H1 (cell line): ENCODE data around the gene SERPINB1. TPM values are rescaled to one million over a fixed set of nuclear protein-coding genes. Genes with fewer than 3 reads are reported as not detected.
A peak's percentile ranks its signal among the peaks of the same experiment; 100 is the strongest.

Source experiments
- CTCF ChIA-PET: fragments of 300-600 bp; sonication (Branson Sonifier 250); formaldehyde crosslinking; loops from one replicate; lab custom pipeline; 2021; ENCODE audit not compliant: partially characterized antibody; lab: Charles Lee
- POLR2A ChIA-PET: fragments of 300-600 bp; sonication (Branson Sonifier 250); formaldehyde crosslinking; loops from one replicate; lab custom pipeline; 2021; ENCODE audit warnings: inconsistent platforms; ENCODE audit not compliant: partially characterized antibody; lab: Charles Lee
- DNase-seq, 2 experiments: peaks; one replicate each; pipeline versions ENCODE4 v3.0.0 to v3.0.0-alpha.2; 2010 to 2022; ENCODE audit warnings: low spot score in 2 of 2, low read depth in 1 of 2, mixed read lengths in 1 of 2
- FAIRE-seq: peaks from 2 replicates; lab custom pipeline; 2011; peaks lifted over from hg19 to GRCh38; lab: Jason Lieb, UNC
- H2AFZ ChIP-seq: 2 replicates; pipeline ENCODE4 v1.8.1; 2012; ENCODE audit warnings: low read length, inconsistent platforms
- H2AK5ac ChIP-seq: 2 replicates; pipeline ENCODE4 v1.6.1; 2013; ENCODE audit warnings: low read depth, low read length
- H2BK120ac ChIP-seq: replicated peaks from 2 replicates; pipeline ENCODE3; 2013; ENCODE audit warnings: low read depth, low read length, inconsistent platforms
- H2BK12ac ChIP-seq: 2 replicates; pipeline ENCODE4 v1.6.1; 2013; ENCODE audit warnings: low read depth, low read length
- H2BK15ac ChIP-seq: 2 replicates; pipeline ENCODE4 v1.6.1; 2013; ENCODE audit warnings: low read length
- H2BK20ac ChIP-seq: 2 replicates; pipeline ENCODE4 v1.6.1; 2013; ENCODE audit warnings: low read length
- H2BK5ac ChIP-seq: 2 replicates; pipeline ENCODE4 v1.6.1; 2013; ENCODE audit warnings: low read depth, low read length
- H3K14ac ChIP-seq: 2 replicates; pipeline ENCODE4 v1.6.1; 2013; ENCODE audit warnings: inconsistent platforms; ENCODE audit not compliant: insufficient read length
- H3K18ac ChIP-seq: 2 replicates; pipeline ENCODE4 v1.6.1; 2013; ENCODE audit warnings: low read length; ENCODE audit errors: extremely low read depth
- H3K23ac ChIP-seq: 2 replicates; pipeline ENCODE4 v1.6.1; 2013; ENCODE audit warnings: inconsistent platforms; ENCODE audit not compliant: insufficient read length
- H3K23me2 ChIP-seq: 2 replicates; pipeline ENCODE4 v1.6.1; 2013; ENCODE audit warnings: low read depth, low read length
- H3K27ac ChIP-seq: 2 replicates; pipeline ENCODE4 v1.6.1; 2011; ENCODE audit warnings: low read depth, low read length, inconsistent platforms
- H3K27me3 ChIP-seq, 4 experiments: replicated peaks in 1 of 4; 1 replicate in 1 of 4; 2 replicates in 3 of 4; pipeline versions ENCODE4 v1.6.1 to v1.8.1; 2011 to 2013; ENCODE audit warnings: low read length in 3 of 4, mild to moderate bottlenecking in 3 of 4, inconsistent platforms in 2 of 4, mixed read lengths in 2 of 4, moderate library complexity in 1 of 4; ENCODE audit not compliant: control insufficient read depth in 3 of 4, insufficient read depth in 3 of 4; ENCODE audit errors: extremely low read depth in 1 of 4
- H3K36me3 ChIP-seq, 4 experiments: 2 replicates each; pipeline versions ENCODE4 v1.6.1 to v1.8.1; 2011 to 2013; ENCODE audit warnings: mild to moderate bottlenecking in 4 of 4, low read length in 3 of 4, moderate library complexity in 2 of 4, control low read depth in 1 of 4, inconsistent platforms in 1 of 4; ENCODE audit not compliant: insufficient read depth in 4 of 4, control insufficient read depth in 2 of 4
- H3K4ac ChIP-seq: replicated peaks from 2 replicates; pipeline ENCODE3; 2013; ENCODE audit warnings: low read length, low read depth, mixed read lengths, inconsistent platforms; ENCODE audit not compliant: insufficient read length
- H3K4me1 ChIP-seq, 4 experiments: replicated peaks in 1 of 4; 1 replicate in 1 of 4; 2 replicates in 3 of 4; pipeline versions ENCODE4 v1.6.1 to v1.8.1; 2011 to 2013; ENCODE audit warnings: low read length in 3 of 4, inconsistent platforms in 2 of 4, mixed read lengths in 1 of 4; ENCODE audit not compliant: insufficient read depth in 4 of 4, control insufficient read depth in 3 of 4
- H3K4me2 ChIP-seq, 2 experiments: 2 replicates each; pipeline versions ENCODE4 v1.6.1 to v1.8.1; 2011 to 2013; ENCODE audit warnings: low read depth in 2 of 2, low read length in 2 of 2, control low read depth in 1 of 2, inconsistent platforms in 1 of 2, mild to moderate bottlenecking in 1 of 2; ENCODE audit not compliant: insufficient read depth in 1 of 2
- H3K4me3 ChIP-seq, 4 experiments: fragments of 200-600, 300-600 bp in 1 of 4; sonication (generic), shearing (Covaris generic), sonication (Bioruptor Twin) in 1 of 4; 2 replicates each; pipeline versions ENCODE4 v1.5.1 to v1.8.1; 2011 to 2016; ENCODE audit warnings: low read length in 4 of 4, low read depth in 3 of 4, control low read depth in 2 of 4, inconsistent platforms in 2 of 4, mild to moderate bottlenecking in 2 of 4, mixed read lengths in 1 of 4, moderate library complexity in 1 of 4; ENCODE audit not compliant: insufficient read depth in 2 of 4; ENCODE audit errors: extremely low read depth in 1 of 4
- H3K56ac ChIP-seq: replicated peaks from 2 replicates; pipeline ENCODE3; 2013; ENCODE audit warnings: low read depth, mild to moderate bottlenecking, mixed read lengths, low read length, inconsistent platforms; ENCODE audit not compliant: insufficient read length
- H3K79me1 ChIP-seq: 2 replicates; pipeline ENCODE4 v1.6.1; 2013; ENCODE audit warnings: low read depth, low read length, control low read depth
- H3K79me2 ChIP-seq, 2 experiments: 2 replicates each; pipeline versions ENCODE4 v1.6.1 to v1.8.1; 2012 to 2013; ENCODE audit warnings: low read length in 2 of 2, mild to moderate bottlenecking in 2 of 2, inconsistent platforms in 1 of 2; ENCODE audit not compliant: insufficient read depth in 2 of 2, control insufficient read depth in 1 of 2
- H3K9ac ChIP-seq, 4 experiments: replicated peaks in 1 of 4; 1 replicate in 1 of 4; 2 replicates in 3 of 4; pipeline versions ENCODE4 v1.6.1 to v1.8.1; 2011 to 2013; ENCODE audit warnings: low read depth in 3 of 4, low read length in 3 of 4, control low read depth in 2 of 4, mild to moderate bottlenecking in 2 of 4, moderate library complexity in 2 of 4, inconsistent platforms in 1 of 4; ENCODE audit errors: extremely low read depth in 1 of 4
- H3K9me3 ChIP-seq, 2 experiments: 2 replicates each; pipeline versions ENCODE4 v1.6.1 to v1.8.1; 2012 to 2013; ENCODE audit warnings: mild to moderate bottlenecking in 2 of 2, moderate library complexity in 2 of 2, control low read depth in 1 of 2, inconsistent platforms in 1 of 2, low read depth in 1 of 2, low read length in 1 of 2, mixed read lengths in 1 of 2; ENCODE audit not compliant: insufficient read depth in 2 of 2
- H4K20me1 ChIP-seq, 2 experiments: replicated peaks in 1 of 2; 2 replicates each; pipeline versions ENCODE3 to v1.8.1; 2011 to 2013; ENCODE audit warnings: inconsistent platforms in 2 of 2, low read length in 2 of 2, mild to moderate bottlenecking in 1 of 2; ENCODE audit not compliant: insufficient read depth in 2 of 2, control insufficient read depth in 1 of 2
- H4K5ac ChIP-seq: 2 replicates; pipeline ENCODE4 v1.6.1; 2013; ENCODE audit warnings: low read length, low read depth, mixed read lengths, inconsistent platforms; ENCODE audit not compliant: insufficient read length
- H4K8ac ChIP-seq: 2 replicates; pipeline ENCODE4 v1.8.0; 2013; ENCODE audit warnings: mild to moderate bottlenecking, moderate library complexity, low read length, inconsistent platforms; ENCODE audit not compliant: insufficient read depth; ENCODE audit errors: extremely low read depth
- H4K91ac ChIP-seq: replicated peaks from 2 replicates; pipeline ENCODE3; 2013; ENCODE audit warnings: low read length, mixed read lengths, inconsistent platforms; ENCODE audit not compliant: insufficient read length
- ATF3 ChIP-seq: IDR thresholded peaks from 2 replicates; pipeline ENCODE4 v1.6.1; 2011; ENCODE audit warnings: low read depth, mild to moderate bottlenecking, low read length; ENCODE audit not compliant: insufficient read depth
- CBX8 ChIP-seq: fragments of 300-800, 300-1000 bp; sonication (generic); IDR thresholded peaks from 2 replicates; pipeline ENCODE4 v1.7.1; 2016; ENCODE audit warnings: low read depth, low read length, borderline replicate concordance
- CTBP2 ChIP-seq: IDR thresholded peaks from 2 replicates; pipeline ENCODE4 v1.7.0; 2011; ENCODE audit warnings: borderline replicate concordance, mild to moderate bottlenecking, moderate library complexity, mixed read lengths, low read length; ENCODE audit not compliant: insufficient read depth, insufficient read length
- EP300 ChIP-seq, 2 experiments: IDR thresholded peaks; 1 replicate in 1 of 2; 2 replicates in 1 of 2; pipeline ENCODE4 v1.6.1; 2011 to 2012; ENCODE audit warnings: low read depth in 2 of 2, low read length in 2 of 2, mild to moderate bottlenecking in 2 of 2, borderline replicate concordance in 1 of 2, inconsistent platforms in 1 of 2, moderate library complexity in 1 of 2
- HDAC2 ChIP-seq, 2 experiments: fragments of 300-600 bp in 1 of 2; sonication (generic) in 1 of 2; IDR thresholded peaks; 2 replicates each; pipeline ENCODE4 v1.6.1; 2011 to 2012; ENCODE audit warnings: low read depth in 2 of 2, low read length in 2 of 2, mild to moderate bottlenecking in 2 of 2, moderate library complexity in 2 of 2, borderline replicate concordance in 1 of 2, inconsistent platforms in 1 of 2
- JUND ChIP-seq: IDR thresholded peaks from 2 replicates; pipeline ENCODE4 v1.6.1; 2011; ENCODE audit warnings: mild to moderate bottlenecking, improper control_type of control experiment, low read length
- POLR2AphosphoS5 ChIP-seq: IDR thresholded peaks from 2 replicates; pipeline ENCODE4 v1.6.1; 2011; ENCODE audit warnings: low read depth, low read length
- SAP30 ChIP-seq: fragments of 300-600 bp; sonication (generic); IDR thresholded peaks from 2 replicates; pipeline ENCODE4 v1.7.1; 2012; ENCODE audit warnings: low read length, moderate library complexity, mild to moderate bottlenecking, inconsistent platforms; ENCODE audit not compliant: insufficient read depth, insufficient replicate concordance
- SIN3A ChIP-seq, 2 experiments: IDR thresholded peaks in 1 of 2; conservative IDR thresholded peaks in 1 of 2; 2 replicates each; pipeline ENCODE4 v1.6.1; 2011 to 2012; ENCODE audit warnings: low read length in 2 of 2, improper control_type of control experiment in 1 of 2, low read depth in 1 of 2, mild to moderate bottlenecking in 1 of 2
- SIRT6 ChIP-seq: IDR thresholded peaks from one replicate; pipeline ENCODE4 v1.7.1; 2012; ENCODE audit warnings: low read length, inconsistent platforms
- SP1 ChIP-seq: IDR thresholded peaks from 2 replicates; pipeline ENCODE4 v1.6.1; 2011; ENCODE audit warnings: low read depth, low read length
- TCF12 ChIP-seq: IDR thresholded peaks from 2 replicates; pipeline ENCODE4 v1.6.1; 2011; ENCODE audit warnings: low read depth, mild to moderate bottlenecking, low read length
- TEAD4 ChIP-seq: IDR thresholded peaks from 2 replicates; pipeline ENCODE4 v1.6.1; 2012; ENCODE audit warnings: low read depth, low read length, inconsistent platforms, mixed read lengths
- WGBS, 2 experiments: shearing (Covaris generic) in 1 of 2; methylation state at CpG; one replicate each; pipeline versions ENCODE4 v1.1.6 to v1.1.7; 2013 to 2015; ENCODE audit warnings: low lambda C conversion rate in 2 of 2, mixed read lengths in 2 of 2, inconsistent platforms in 1 of 2, low coverage in 1 of 2, missing lambda C conversion rate in 1 of 2; ENCODE audit not compliant: insufficient replicate concordance in 2 of 2, insufficient coverage in 1 of 2, insufficient read length in 1 of 2; ENCODE audit errors: extremely low coverage in 1 of 2, missing lambda C conversion rate in 1 of 2; 5-methylcytosine and 5-hydroxymethylcytosine counted together
- polyA plus RNA-seq, 7 experiments: library from polyadenylated mRNA; depleted of rRNA in 3 of 7; stranded (reverse) in 5 of 7; unstranded in 2 of 7; fragments of >200 nt in 5 of 7; fragments of 200-250 nt in 2 of 7; gene quantifications; 1 replicate in 5 of 7; 2 replicates in 1 of 7; 4 replicates in 1 of 7; pipeline versions ENCODE4 v1.2.1 to v1.2.3, GENCODE V29; 2011 to 2013; ENCODE audit warnings: missing spikeins in 2 of 7, mixed read lengths in 2 of 7
- total RNA-seq: library from RNA; stranded (reverse); fragmentation: NEBNext Ultra II Directional; extraction: Animal tissue kit (Norgen Biotek cat#: 25700); gene quantifications from 2 replicates; pipeline ENCODE4 v1.2.1, GENCODE V29; 2021

SERPINB1 gene
- total and polyA plus RNA-seq, 2 of the 8 experiments (the other 6 are each of a cell fraction or from before 2014, with no cell fraction given), result 8.1 to 17.3 TPM

GRCh38 chr6:2868637-2869036 is 27.0 kb upstream of the SERPINB1 start:
- Histone ChIP-seq H2AK5ac (no peak overlapping the region), H3K9me3 (no peaks in the 10 kb centered on the region), H3K4me2 (no peak overlapping the region), H2BK120ac (peak overlapping the region; percentile 61), H3K4me1 (peaks cover 8 to 23% (median 17%) of the 10 kb centered on the region in 4 experiments), H2BK5ac (no peak overlapping the region), H3K14ac (no peak overlapping the region), H2BK12ac (no peak overlapping the region), H3K4ac (no peak overlapping the region), H3K27ac (no peak overlapping the region), H3K23me2 (no peaks in the 10 kb centered on the region), H3K4me3 (no peak overlapping the region), H3K18ac (no peak overlapping the region), H4K8ac (no peak overlapping the region), H3K27me3 (no peaks in the 10 kb centered on the region), H3K79me2 (no peaks in the 10 kb centered on the region), H3K36me3 (peaks cover 0 to 3% (median 0%) of the 10 kb centered on the region in 4 experiments; a peak in 1 of 8 replicates), H4K20me1 (no peaks in the 10 kb centered on the region), H2BK20ac (no peak overlapping the region), H3K79me1 (no peaks in the 10 kb centered on the region), H4K91ac (no peak overlapping the region), H4K5ac (no peak overlapping the region), H2BK15ac (no peak overlapping the region), H2AFZ (no peak overlapping the region), H3K9ac (no peak overlapping the region), H3K23ac (no peak overlapping the region), H3K56ac (no peak overlapping the region)
- DNase-seq, result no peak
- ChIA-PET CTCF (interaction anchor here (0.8 to 5.7 kb wide), 11 partner anchors 10 to 118 kb away, joined by 3 to 29 read pairs (median 11); partner anchors contain the start of gene MYLK4), POLR2A (interaction anchor here (0.6 to 4.7 kb wide), 11 partner anchors 10 to 148 kb away, joined by 3 to 19 read pairs (median 3); partner anchors contain the start of gene SERPINB1)
- 82% methylated on average over 6 of the region's 6 CpGs; no CpG with 5 or more reads in 1 of the 2 experiments for WGBS, 2 experiments
- FAIRE-seq, result no peak
- no peak for TF ChIP-seq TEAD4
- TF ChIP-seq JUND, result no peak
- no peak for TF ChIP-seq EP300 (IDR thresholded peaks at IDR 0.05; ENCODE audit: borderline replicate concordance in 1 of 2, low read depth in 2 of 2, low read length in 2 of 2)
- TF ChIP-seq TCF12, result no peak
- no peak for TF ChIP-seq CBX8
- TF ChIP-seq SIN3A (conservative IDR thresholded peaks at IDR 0.05 in 1 of 2, IDR thresholded peaks at IDR 0.05 in 1 of 2; ENCODE audit: low read depth in 1 of 2, low read length in 2 of 2), result no peak
- no peak for TF ChIP-seq HDAC2 (IDR thresholded peaks at IDR 0.05; ENCODE audit: borderline replicate concordance in 1 of 2, low read depth in 2 of 2, low read length in 2 of 2)
- no peak for TF ChIP-seq POLR2AphosphoS5
- no peak for TF ChIP-seq CTBP2
- TF ChIP-seq SIRT6, result no peak
- no peak for TF ChIP-seq ATF3
- TF ChIP-seq SP1, result no peak
- no peak for TF ChIP-seq SAP30
